ENCODE measurements around the gene INTS1. TPM values are rescaled to one million over a fixed set of nuclear protein-coding genes. Genes with fewer than 3 reads are reported as not detected.
"Not testable (repeated sequence)": the region's sequence is repeated elsewhere in the genome, so short reads cannot be mapped to it uniquely, and the experiment has no call there.

Gene INTS1
- total RNA-seq, 1 donor from 2014 or later = 80.7 TPM

DNA sequence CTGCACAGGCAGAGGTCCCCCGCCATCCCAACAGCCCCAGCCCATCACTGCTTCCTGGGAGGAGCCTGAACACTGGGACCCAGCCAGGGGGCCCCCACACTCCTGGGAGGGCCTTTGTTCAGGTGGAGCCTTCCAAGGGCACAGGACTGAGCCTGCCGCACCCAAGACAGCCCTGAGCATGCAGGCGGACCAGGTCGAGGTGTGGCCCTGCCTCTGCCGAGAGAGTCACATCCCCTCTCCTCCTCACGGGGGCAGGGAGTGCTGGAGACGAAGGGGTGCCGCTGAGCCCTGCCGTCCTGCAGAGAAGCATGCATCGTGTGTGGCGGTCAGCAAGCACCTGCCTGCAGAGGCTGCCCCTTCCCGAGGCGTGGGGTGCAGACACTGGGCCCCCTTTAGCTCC, 19.0 kb upstream of the INTS1 start:
- H3K36me3 ChIP-seq = no peaks in the 10 kb centered on the region
- H3K27me3 ChIP-seq = no peaks in the 10 kb centered on the region
- H3K4me1 ChIP-seq = peaks cover 0 to 3% of the 10 kb centered on the region in 2 donors
- no peaks in the 10 kb centered on the region for H3K9me3 ChIP-seq
- no peak overlapping the region for H3K4me3 ChIP-seq
- H3K27ac ChIP-seq = no peak overlapping the region
- intact Hi-C loops (cut with DNase I) = no loop called here
- no peak for DNase-seq (ENCODE audit: low spot score in 2 of 2)
- TF ChIP-seq, protein P1, sequence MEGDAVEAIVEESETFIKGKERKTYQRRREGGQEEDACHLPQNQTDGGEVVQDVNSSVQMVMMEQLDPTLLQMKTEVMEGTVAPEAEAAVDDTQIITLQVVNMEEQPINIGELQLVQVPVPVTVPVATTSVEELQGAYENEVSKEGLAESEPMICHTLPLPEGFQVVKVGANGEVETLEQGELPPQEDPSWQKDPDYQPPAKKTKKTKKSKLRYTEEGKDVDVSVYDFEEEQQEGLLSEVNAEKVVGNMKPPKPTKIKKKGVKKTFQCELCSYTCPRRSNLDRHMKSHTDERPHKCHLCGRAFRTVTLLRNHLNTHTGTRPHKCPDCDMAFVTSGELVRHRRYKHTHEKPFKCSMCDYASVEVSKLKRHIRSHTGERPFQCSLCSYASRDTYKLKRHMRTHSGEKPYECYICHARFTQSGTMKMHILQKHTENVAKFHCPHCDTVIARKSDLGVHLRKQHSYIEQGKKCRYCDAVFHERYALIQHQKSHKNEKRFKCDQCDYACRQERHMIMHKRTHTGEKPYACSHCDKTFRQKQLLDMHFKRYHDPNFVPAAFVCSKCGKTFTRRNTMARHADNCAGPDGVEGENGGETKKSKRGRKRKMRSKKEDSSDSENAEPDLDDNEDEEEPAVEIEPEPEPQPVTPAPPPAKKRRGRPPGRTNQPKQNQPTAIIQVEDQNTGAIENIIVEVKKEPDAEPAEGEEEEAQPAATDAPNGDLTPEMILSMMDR (IDR thresholded peaks at IDR 0.05) = no peak

DNA sequence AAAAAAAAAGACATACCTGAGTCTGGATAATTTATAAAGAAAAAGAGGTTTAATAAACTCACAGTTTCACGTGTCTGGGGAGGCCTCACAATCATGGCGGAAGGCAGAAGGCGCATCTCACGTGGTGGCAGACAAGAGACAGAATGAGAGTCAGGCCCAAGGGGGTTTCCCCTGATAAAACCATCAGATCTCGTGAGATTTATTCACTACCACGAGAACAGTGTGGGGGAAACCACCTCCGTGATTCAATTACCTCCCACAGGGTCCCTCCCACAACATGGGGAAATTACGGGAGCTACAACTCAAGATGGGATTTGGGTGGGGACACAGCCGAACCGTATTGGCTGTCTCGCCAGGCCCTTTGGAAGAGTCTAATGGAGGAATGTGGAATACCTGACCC, 17.3 kb upstream of the INTS1 start:
- intact Hi-C loops (cut with DNase I) = no loop called here
- Histone ChIP-seq H3K9me3 (no peaks in the 10 kb centered on the region), H3K4me1 (peaks cover 0 to 1% of the 10 kb centered on the region in 2 donors), H3K4me3 (no peak overlapping the region), H3K36me3 (no peaks in the 10 kb centered on the region), H3K27ac (no peak overlapping the region), H3K27me3 (no peaks in the 10 kb centered on the region)
- TF ChIP-seq, protein P1 (IDR thresholded peaks at IDR 0.05) = no peak
- DNase-seq (ENCODE audit: low spot score in 2 of 2) = no peak

DNA sequence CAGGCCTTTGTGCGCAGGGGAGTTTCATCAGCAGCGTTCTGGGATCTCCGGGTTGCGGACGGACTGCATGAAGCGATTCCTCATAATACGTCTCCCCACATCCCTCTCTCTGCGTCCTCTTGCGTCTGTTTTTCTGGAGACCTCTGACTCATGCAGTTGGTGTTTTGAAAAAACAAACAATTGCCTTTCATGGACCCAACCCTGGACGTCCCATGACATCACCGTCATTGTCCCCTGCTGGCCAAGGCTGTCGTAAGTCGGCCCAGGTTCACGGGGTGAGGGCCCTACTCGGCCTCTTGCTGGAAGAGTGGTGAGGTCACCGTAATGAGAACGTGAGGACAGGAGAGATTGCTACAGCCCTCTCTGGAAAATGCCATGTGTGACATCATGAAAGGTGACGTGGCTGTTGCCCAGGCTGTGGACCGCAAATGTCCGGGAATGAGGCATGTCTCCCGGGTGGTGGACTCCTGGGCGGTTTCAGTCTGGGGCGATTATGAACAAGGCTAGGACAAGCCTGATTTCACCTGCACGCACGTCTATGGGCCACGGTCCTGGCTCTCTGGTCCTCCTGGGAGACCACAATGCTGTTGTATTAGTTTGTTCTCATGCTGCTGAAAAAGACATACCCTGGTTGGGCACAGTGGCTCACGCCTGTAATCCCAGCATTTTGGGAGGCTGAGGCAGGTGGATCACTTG, 16.5 kb upstream of the INTS1 start:
- Histone ChIP-seq H3K4me3 (no peak overlapping the region), H3K27me3 (no peaks in the 10 kb centered on the region), H3K27ac (peak overlapping the region in 1 of 2 donors; percentile 23), H3K9me3 (no peaks in the 10 kb centered on the region), H3K4me1 (no peaks in the 10 kb centered on the region), H3K36me3 (no peaks in the 10 kb centered on the region)
- DNase-seq (ENCODE audit: low spot score in 2 of 2) = peak in 1 of 2 donors; percentile 82
- intact Hi-C loops (cut with DNase I) = no loop called here
- TF ChIP-seq, protein P1 (IDR thresholded peaks at IDR 0.05) = no peak

DNA sequence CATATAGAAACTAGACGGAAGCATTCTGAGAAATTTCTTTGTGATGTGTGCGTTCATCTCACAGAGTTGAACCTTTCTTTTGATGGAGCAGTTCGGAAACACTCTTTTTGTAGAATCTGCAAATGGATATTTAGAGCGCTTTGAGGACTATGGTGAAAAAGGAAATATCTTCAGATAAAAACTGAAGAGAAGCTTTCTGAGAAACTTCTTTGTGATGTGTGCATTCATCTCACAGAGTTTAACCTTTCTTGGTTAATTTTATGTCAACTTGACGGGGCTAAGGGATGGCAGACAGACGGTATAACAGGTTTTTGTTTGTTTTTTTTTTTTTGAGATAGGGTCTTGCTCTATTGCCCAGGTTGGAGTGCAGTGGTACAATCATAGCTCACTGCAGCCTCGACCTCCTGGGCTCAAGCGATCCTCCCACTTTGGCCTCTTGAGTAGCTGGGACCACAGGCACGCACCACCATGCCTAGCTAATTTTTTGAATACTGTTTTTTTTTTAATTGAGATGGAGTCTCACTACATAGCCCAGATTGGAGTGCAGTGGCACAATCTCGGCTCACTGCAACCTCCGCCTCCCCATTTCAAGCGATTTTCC, 15.2 kb upstream of the INTS1 start:
- intact Hi-C loops (cut with DNase I); H3K36me3 ChIP-seq; H3K27me3 ChIP-seq; DNase-seq (ENCODE audit: low spot score in 2 of 2); H3K4me1 ChIP-seq; H3K9me3 ChIP-seq; H3K4me3 ChIP-seq; H3K27ac ChIP-seq: not testable (repeated sequence)

DNA sequence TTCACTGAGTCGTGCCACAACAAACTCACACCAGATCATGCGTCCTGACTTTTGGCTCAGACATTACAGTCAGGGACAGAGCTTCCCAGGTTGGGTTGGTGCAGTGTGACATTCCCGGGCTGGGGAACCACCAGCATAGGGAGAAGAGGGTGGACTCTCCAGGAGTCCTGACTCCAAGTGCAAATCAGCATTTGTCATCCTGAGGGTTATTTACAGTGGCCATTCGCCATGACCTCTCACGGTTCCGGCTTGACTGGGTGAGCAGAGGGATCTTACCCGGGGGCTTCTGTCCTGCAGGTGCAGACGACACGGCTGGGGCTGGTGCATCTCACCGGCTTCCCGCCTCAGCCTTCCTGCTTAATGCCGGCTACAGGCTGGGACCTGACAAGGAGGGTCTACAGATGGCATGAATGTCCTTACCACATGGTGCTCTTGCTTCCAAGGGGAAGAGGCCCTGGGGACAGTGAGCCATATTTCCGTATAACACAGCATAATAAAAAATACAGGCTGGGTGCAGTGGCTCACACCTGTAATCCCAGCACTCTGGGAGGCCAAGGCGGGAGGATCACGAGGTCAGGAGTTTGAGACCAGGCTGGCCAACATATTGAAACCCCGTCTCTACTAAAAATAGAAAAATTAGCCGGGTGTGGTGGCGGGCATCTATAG, 12.5 kb upstream of the INTS1 start:
- intact Hi-C loops (cut with DNase I) = no loop called here
- TF ChIP-seq, protein P1 (IDR thresholded peaks at IDR 0.05) = no peak
- no peak for DNase-seq (ENCODE audit: low spot score in 2 of 2)
- Histone ChIP-seq H3K27me3 (no peaks in the 10 kb centered on the region), H3K4me1 (peaks cover 6 to 21% of the 10 kb centered on the region in 2 donors), H3K36me3 (no peaks in the 10 kb centered on the region), H3K4me3 (no peak overlapping the region), H3K9me3 (no peaks in the 10 kb centered on the region), H3K27ac (no peak overlapping the region)

DNA sequence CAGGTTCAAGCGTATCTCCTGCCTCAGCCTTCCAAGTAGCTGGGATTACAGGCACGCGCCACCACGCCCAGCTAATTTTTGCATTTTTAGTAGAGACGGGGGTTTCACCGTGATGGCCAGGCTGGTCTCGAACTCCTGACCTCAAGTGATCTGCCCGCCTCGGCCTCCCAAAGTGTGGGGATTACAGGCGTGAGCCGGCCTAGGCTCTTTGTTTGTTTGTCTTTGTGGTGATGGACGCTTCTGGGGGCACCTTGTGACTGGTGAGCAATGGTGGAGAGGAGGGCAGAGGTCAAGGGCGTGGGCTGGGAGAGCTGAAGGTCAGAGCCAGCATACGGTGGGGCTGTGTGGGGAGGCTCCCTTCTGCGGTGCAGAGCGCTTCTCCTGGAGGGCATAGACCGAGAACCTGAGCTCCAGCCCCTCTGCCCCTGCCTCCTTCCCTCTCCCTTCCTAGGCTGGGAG, 11.3 kb upstream of the INTS1 start:
- H3K9me3 ChIP-seq; H3K27ac ChIP-seq; H3K36me3 ChIP-seq; intact Hi-C loops (cut with DNase I); H3K4me3 ChIP-seq; H3K27me3 ChIP-seq; DNase-seq (ENCODE audit: low spot score in 2 of 2): not testable (repeated sequence)
- peaks cover 6 to 21% of the 10 kb centered on the region in 2 donors for H3K4me1 ChIP-seq
